ENCODE data around the gene PGM1.

Gene PGM1

GRCh38 chr1:63674865-63675419 lies 81.7 kb downstream of the PGM1 start:
- TF ChIP-seq POLR2A (IDR thresholded peaks at IDR 0.05; ENCODE audit: low read depth, low read length) = no peak
- no peak for DNase-seq (ENCODE audit: insufficient read length, low spot score)
- no peak for FAIRE-seq

DNA sequence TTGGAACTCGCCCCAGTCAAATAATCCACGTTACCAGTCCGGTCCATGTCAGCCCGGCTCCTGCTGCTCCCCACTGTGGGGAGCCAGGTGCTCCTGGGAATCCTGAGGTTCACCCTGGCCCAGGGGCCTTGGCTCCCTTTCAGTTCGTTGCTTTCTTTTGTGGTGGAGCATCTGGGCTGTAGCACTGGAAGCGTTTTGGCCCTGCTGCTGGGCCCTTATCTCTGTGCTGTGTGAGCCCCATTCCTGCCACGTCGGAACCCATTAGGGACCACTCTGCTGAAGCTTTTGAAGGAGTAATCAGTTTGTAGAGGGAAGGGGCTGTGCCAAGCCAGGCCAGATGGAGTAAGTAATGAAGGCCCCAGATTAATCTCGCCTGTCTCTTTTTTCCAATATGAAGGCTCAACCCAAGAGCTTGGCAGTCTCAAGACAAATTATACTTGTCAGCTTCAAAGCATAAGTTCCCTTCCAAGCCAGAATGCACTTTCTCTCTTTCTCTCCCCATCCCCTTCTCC lies 82.3 kb downstream of the PGM1 start:
- DNase-seq (ENCODE audit: insufficient read length, low spot score) = no peak

DNA sequence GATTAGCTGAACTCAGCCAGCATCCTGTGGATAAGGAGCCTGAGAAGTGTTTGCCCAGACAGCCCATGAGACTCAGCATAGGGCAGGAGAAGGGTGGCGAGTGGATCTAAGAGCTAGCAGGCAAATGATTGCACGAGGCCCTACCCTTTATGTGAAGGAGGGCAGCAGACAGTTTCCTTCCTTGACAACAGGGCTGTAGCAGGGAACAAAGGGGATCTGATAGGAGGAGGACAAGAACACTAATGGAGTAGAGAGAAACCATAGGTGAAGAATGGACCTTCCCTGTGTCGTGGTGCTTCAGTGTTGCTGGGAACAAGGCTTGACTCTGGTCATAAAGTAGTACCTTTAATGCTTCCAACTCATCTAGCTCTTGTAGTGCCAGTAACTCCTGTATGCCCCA lies 84.3 kb downstream of the PGM1 start:
- no peak for TF ChIP-seq POLR2A (IDR thresholded peaks at IDR 0.05; ENCODE audit: low read depth, low read length)
- DNase-seq (ENCODE audit: insufficient read length, low spot score) (no peak), FAIRE-seq (no peak)

More for the DNA sequence above, 82.3 kb downstream of the PGM1 start:
- no peak for FAIRE-seq
- TF ChIP-seq POLR2A (IDR thresholded peaks at IDR 0.05; ENCODE audit: low read depth, low read length) = no peak

GRCh38 chr1:63678200-63678599 lies 85.0 kb downstream of the PGM1 start:
- no peak for TF ChIP-seq POLR2A (IDR thresholded peaks at IDR 0.05; ENCODE audit: low read depth, low read length)
- DNase-seq (ENCODE audit: insufficient read length, low spot score) (no peak), FAIRE-seq (no peak)

- no peak for DNase-seq (ENCODE audit: insufficient read length, low spot score)
- TF ChIP-seq POLR2A (IDR thresholded peaks at IDR 0.05; ENCODE audit: low read depth, low read length) = no peak
- FAIRE-seq = no peak
Measured at GRCh38 chr1:63679076-63679475, 85.9 kb downstream of the PGM1 start.

GRCh38 chr1:63679589-63679988 lies 86.4 kb downstream of the PGM1 start:
- FAIRE-seq (no peak), DNase-seq (ENCODE audit: insufficient read length, low spot score) (no peak)
- TF ChIP-seq POLR2A (IDR thresholded peaks at IDR 0.05; ENCODE audit: low read depth, low read length) = no peak

DNA sequence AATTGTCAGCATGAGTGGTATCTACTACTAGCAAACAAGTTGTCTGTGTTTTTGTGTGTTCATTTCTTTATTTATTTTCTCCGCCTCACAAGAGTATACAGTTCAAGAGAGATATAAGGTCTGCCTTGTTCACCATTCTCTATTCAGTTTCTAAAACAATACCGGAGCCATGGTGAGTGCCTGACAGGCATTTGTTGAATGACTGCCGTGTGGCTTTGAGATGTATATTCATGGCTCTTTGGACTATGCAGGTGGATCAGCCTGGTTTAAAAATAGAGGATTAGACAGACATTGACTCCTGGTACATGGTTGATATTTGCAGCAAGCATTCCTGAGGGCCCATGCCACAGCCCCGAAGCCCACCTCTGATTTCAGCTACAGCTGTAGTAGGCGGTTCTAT lies 89.7 kb downstream of the PGM1 start:
- DNase-seq (ENCODE audit: insufficient read length, low spot score) (no peak), FAIRE-seq (no peak)
- no peak for TF ChIP-seq POLR2A (IDR thresholded peaks at IDR 0.05; ENCODE audit: low read depth, low read length)

DNA sequence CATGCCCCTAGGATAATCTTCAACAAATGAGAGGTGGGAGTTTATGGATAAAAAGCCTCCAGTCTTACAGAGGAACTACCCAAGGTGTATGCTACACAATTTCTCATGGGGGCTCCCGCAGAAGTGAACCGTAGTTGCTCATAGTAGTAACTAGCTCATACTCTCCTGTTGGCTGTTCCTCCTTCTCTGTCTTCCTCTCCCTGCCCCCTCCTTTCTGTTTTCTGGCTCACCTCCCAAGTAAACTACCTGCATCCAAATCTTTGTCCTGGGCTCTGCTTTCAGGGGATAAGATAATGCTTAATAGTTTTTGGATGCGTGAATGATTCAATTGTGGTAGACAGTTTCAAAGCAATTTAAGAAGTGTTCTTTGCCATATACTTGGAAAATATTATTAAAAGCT lies 90.5 kb downstream of the PGM1 start:
- DNase-seq (ENCODE audit: insufficient read length, low spot score) (no peak), FAIRE-seq (no peak)
- no peak for TF ChIP-seq POLR2A (IDR thresholded peaks at IDR 0.05; ENCODE audit: low read depth, low read length)

GRCh38 chr1:63686696-63687095 lies 93.5 kb downstream of the PGM1 start:
- no peak for TF ChIP-seq POLR2A (IDR thresholded peaks at IDR 0.05; ENCODE audit: low read depth, low read length)
- FAIRE-seq = no peak
- no peak for DNase-seq (ENCODE audit: insufficient read length, low spot score)

DNA sequence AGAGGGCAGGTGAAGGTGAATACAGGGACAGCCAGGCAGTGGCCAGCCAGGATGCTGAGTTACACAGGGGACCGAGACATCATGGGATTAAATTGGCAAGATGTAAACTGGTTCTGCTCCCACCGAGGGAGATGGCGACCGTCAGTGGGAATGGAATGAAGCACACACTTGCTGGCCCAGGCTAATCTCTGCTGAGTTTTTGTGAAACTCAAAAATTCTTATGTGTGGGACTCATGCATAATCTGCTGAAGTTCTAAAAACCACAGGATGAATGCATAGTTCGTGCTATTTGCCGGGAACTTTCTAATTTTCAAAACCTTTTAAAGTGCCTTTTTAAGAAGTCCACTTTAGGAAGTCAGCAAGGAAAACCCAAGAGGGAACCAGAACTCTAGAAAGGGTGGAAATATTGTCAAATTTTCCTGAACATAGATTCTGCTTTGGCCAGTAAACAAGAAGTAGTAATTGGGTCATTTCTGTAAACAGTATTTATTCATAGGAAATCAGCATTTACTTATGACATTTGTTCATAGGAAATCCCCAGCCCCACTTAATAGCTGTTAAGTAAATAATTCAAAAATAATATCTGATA lies 95.2 kb downstream of the PGM1 start:
- FAIRE-seq = no peak
- no peak for DNase-seq (ENCODE audit: insufficient read length, low spot score)
- no peak for TF ChIP-seq POLR2A (IDR thresholded peaks at IDR 0.05; ENCODE audit: low read depth, low read length)

DNA sequence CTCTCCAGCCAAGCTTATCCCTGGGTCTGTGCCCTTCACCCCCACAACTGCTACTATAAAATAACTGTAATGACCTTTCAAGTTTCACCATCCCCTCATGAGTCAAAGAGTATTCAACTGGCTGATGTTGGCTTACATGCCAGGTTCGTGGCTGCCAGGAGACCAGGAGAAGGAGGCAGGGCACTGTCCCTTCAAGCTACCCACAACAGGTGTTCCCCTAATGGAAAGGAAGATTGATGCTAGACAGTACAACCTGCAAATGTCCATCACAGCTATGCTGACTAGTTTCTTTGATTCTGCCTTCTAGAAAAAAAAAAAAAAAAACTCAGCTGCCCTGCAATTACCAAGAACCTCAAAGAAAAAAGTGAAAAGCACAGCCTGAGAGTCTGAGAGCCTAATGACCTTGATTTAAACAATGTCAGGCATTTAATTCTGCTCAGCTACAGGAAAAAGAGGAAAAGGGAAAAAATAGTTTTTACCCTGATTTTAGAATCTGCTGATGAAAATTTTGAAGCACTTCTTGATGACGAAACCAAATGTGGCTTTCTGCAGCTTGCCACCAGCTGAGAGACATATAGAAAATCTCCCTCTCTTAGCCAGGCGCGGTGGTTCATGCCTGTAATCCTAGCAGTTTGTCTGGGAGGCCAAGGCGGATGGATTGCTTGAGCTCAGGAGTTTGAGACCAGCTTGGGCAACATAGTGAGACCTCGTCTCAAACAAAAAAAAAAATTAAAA lies 97.9 kb downstream of the PGM1 start:
- FAIRE-seq = no peak

GRCh38 chr1:63691701-63692425 lies 98.7 kb downstream of the PGM1 start:
- no peak for TF ChIP-seq POLR2A (IDR thresholded peaks at IDR 0.05; ENCODE audit: low read depth, low read length)
- FAIRE-seq = peak; percentile 90
- DNase-seq (ENCODE audit: insufficient read length, low spot score) = peak; percentile 45

More for the DNA sequence above, 97.9 kb downstream of the PGM1 start:
- no peak for DNase-seq (ENCODE audit: insufficient read length, low spot score)
- no peak for TF ChIP-seq POLR2A (IDR thresholded peaks at IDR 0.05; ENCODE audit: low read depth, low read length)

DNA sequence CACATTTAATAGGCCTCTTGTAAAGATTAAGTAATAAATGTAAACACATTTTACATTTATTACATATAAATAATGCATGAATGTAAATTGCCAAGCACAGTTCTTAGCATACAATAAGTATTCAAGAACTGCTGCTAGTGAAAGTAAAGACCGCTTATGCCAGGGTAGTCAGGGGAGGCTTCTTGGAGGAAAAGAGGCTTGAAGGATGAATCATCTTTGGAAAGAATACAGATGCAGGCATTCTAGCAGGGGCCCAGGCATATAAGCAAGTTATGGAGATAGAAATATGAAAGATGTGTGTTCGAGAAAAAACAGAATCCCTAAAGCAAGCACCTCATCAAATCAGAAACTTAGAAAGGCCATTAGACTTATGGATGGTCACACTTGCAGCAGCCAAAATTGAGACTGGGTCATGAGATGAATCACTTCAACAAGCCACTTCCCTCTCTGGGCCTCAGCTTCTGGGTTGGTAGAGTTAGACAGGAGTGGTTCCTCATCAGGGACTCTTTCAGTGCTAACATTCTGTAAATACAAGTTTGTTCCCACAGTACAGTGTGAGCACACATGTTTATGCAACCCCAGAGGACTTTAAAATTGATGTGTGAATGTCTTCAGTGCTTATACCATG lies 100.8 kb downstream of the PGM1 start:
- DNase-seq (ENCODE audit: insufficient read length, low spot score) (no peak), FAIRE-seq (no peak)
- TF ChIP-seq POLR2A (IDR thresholded peaks at IDR 0.05; ENCODE audit: low read depth, low read length) = no peak

Measured in H54 (cell line).